Stimulated activated CD4-positive, alpha-beta T cell treated with anti-CD3 and anti-CD28 coated beads, Interleukin-1b, Interleukin-23, amount 100 ng/mL, for 24 hours (primary cell): ENCODE data around the gene CALB2.

Experiments used
- DNase-seq, 4 experiments: peaks; one replicate each; pipeline ENCODE4 v3.0.0-alpha.2; 2020; ENCODE audit warnings: low read depth in 4 of 4, low spot score in 1 of 4

The CALB2 gene

GRCh38 chr16:71387045-71387871, 28.7 kb downstream of the CALB2 start:
- no peak for DNase-seq

- DNase-seq: no peak
These were observed 30.8 kb downstream of the CALB2 start for GRCh38 chr16:71389330-71389729.

- DNase-seq: no peak
These were observed 38.1 kb downstream of the CALB2 start for GRCh38 chr16:71396594-71396993.

- no peak for DNase-seq
These were observed 41.5 kb downstream of the CALB2 start for GRCh38 chr16:71399801-71400563.

GRCh38 chr16:71402007-71402406, 43.5 kb downstream of the CALB2 start:
- no peak for DNase-seq

GRCh38 chr16:71402674-71403073, 44.2 kb downstream of the CALB2 start:
- no peak for DNase-seq

- no peak for DNase-seq
These were observed 45.8 kb downstream of the CALB2 start for GRCh38 chr16:71404364-71404763.

- DNase-seq: no peak
These were observed 47.8 kb downstream of the CALB2 start for GRCh38 chr16:71406316-71406715.

GRCh38 chr16:71406724-71407123, 48.2 kb downstream of the CALB2 start:
- no peak for DNase-seq

GRCh38 chr16:71407731-71408130, 49.2 kb downstream of the CALB2 start:
- DNase-seq: no peak

GRCh38 chr16:71408536-71408935, 50.0 kb downstream of the CALB2 start:
- no peak for DNase-seq

- DNase-seq: no peak
These were observed 50.7 kb downstream of the CALB2 start for GRCh38 chr16:71409011-71409775.

GRCh38 chr16:71410146-71410545, 51.6 kb downstream of the CALB2 start:
- DNase-seq: no peak

- peak; percentile 44 to 57 (median 52) for DNase-seq
These were observed 54.0 kb downstream of the CALB2 start for GRCh38 chr16:71412270-71413160.

- no peak for DNase-seq
These were observed 54.8 kb downstream of the CALB2 start for GRCh38 chr16:71413341-71413740.

GRCh38 chr16:71414038-71414437, 55.5 kb downstream of the CALB2 start:
- no peak for DNase-seq

- no peak for DNase-seq
These were observed 63.4 kb downstream of the CALB2 start for GRCh38 chr16:71421911-71422310.

GRCh38 chr16:71423016-71423415, 64.5 kb downstream of the CALB2 start:
- DNase-seq: no peak

- no peak for DNase-seq
These were observed 65.3 kb downstream of the CALB2 start for GRCh38 chr16:71423865-71424264.

- no peak for DNase-seq
These were observed 66.1 kb downstream of the CALB2 start for GRCh38 chr16:71424626-71425025.

- DNase-seq: no peak
These were observed 67.2 kb downstream of the CALB2 start for GRCh38 chr16:71425746-71426068.
